GM18502 (cell line): ENCODE measurements around the gene PLEKHA6.

Source experiments
- ATAC-seq: cut with Tn5 transposase; IDR thresholded peaks from one replicate; pipeline ENCODE4 v1.9.1; 2021; ENCODE audit warnings: mild to moderate bottlenecking; ENCODE audit not compliant: unreplicated experiment, poor library complexity

The PLEKHA6 gene

DNA sequence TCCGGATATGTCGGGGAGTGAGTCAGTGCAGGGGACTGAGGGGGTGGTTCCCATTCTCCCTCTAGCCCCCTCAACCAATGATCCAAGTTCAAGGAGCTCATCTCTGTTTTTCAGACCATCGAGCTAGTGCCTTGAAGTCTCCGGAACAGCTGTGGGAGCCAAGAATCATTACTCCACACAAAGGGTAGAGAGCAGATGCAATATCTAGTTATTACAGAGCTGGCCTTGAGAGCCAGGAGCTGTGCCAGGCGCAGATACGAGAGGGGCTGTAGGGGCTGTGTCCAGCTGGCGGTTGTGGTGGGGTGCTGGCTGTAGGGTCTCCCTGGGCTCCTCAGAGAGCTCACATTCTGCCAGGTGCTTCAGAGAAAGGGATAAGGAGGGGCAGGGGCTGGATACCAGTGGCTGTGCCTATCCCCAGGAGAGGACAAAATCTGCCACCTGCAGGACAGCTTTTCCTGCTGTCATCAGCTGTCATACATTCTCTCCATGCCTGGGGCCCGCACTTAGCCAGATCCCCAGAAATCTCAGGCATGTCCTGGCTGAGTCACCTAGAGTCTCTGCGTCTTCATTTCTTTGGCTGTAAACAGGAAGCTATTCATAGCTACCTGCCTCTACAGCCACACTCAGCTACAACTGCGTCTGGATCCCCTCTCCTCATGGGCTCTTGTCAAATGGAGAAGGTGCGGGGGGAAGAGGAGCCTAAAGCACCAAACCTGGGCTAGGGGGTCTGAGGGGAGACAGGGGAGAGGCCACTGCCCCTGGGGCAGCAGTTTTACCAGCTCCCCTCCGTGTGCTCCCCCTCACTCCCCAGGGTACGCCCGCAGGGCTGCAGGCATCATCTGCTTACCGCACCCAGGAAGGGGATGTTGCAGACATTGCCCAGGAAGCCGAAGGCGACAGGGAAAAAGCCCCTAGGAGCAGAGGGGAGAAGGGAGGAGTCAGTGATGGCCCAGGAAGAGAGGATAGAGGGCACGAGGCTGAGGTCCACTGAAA, 161.1 kb downstream of the PLEKHA6 start:
- ATAC-seq = no peak

GRCh38 chr1:204197068-204197467, 162.7 kb downstream of the PLEKHA6 start:
- no peak for ATAC-seq

DNA sequence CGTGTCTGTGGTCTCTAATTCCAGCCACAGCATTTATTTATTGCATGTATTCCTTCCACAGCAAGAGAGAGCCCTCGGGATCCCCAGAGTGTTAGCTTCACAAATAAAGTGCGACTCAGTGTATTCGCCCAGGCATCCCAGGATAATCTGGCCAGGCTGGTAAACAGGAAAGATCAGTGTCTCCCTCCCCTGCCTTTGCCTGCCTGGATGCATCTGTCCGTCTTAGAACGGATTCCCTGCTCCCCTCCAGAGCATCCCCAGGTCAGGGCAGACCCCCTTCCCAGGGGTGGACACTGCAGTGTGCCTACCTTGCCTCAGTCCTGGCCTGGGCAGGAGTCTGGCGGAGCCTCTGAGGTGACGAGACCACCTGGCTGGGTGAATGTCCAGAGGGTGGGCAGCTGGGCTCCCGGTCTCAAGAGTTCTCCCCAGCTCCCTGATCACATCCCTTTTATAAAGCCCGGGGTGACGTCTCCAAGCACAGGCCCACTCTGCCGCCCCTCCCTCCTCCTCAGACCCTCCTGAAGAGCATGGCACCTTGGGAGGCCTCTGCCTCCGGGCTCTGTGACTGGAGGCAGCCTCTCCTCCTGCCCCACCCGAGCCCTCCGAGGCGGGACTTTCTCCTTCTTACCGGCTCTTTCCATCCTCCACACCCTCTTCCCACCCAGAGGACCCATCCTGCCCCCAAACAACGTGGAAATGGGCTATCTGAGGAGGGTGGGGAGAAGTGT, 163.5 kb downstream of the PLEKHA6 start, which contains the start of gene KISS1:
Gene KISS1, minus strand, starts transcription at position 424 of the 728 bp plus-strand sequence. CDS start 3,615 bp downstream, outside the sequence.
- no peak for ATAC-seq

GRCh38 chr1:204194771-204195170, 165.0 kb downstream of the PLEKHA6 start:
- ATAC-seq = no peak

DNA sequence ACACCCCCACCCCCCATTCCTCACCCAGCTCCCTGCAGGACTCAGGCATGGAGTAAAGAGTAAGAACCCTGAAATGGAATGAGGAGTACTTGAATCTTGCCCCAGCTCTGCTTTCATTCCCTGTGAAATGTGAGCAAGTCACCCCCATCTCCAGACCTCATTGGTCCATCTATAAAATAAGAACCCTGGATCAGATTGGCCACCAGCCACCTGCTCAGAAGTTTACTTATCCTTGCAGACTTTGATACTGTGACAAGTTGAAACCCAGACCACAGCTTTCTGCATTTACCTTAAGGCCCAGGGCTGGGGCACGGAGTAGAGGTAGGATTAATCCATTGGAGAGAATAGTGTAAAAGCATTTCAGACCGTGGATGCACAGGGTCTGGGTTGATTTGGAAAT, 165.6 kb downstream of the PLEKHA6 start:
- no peak for ATAC-seq

DNA sequence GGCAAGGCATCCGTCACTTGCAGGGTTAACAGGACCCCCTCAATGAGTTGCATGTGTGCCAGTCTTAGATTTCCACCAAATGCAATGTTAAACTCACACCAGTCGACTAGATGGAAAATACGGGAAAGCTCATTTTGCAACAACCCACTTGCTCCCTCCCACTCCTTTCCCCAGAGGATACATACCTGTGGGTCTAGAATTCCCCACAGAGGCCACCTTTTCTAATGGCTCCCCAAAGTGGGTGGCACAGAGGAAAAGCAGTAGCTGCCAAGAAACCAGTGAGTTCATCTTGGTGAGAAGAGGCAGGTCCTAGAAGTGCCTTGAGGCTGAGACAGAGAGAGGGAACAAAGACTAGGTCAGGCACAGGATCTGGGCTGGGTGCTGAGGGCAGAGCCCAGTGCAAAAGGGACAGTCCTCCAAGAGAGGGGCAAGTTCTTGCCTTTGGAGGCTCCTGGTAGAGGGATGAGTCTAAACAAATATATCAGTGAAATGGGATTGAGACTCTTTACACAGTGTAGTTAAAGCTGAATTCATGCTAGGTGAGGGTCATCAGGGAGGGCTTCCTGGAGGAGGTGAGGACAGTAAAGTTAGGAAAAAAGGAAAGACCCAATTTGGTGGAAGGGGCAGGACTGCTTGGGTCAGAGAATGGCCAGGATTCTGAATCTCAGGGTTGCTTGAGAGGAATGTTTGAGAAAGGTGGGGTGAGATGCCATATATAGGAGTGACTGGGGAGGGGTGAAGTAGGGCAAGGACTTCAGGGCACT, 167.0 kb downstream of the PLEKHA6 start:
- no peak for ATAC-seq

DNA sequence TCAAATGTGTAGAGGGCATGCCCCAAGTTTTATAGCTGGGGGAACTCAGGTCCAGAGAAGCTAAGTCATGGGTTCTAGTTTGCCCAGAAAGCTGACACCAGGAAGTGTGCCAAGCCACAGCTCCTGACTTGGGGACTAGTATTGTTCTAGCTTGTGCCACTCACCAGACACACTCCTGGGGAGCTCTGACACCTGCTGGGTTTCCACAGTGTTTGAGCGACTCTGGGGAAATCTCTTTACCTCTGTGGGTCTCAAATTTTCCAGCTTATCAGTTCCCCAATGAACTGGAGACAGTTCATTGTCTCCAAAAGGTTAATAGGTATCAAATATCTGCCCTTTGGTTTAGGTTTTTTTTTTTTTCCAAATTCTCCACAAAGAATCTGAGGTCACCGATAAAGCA, 167.7 kb downstream of the PLEKHA6 start:
- no peak for ATAC-seq

DNA sequence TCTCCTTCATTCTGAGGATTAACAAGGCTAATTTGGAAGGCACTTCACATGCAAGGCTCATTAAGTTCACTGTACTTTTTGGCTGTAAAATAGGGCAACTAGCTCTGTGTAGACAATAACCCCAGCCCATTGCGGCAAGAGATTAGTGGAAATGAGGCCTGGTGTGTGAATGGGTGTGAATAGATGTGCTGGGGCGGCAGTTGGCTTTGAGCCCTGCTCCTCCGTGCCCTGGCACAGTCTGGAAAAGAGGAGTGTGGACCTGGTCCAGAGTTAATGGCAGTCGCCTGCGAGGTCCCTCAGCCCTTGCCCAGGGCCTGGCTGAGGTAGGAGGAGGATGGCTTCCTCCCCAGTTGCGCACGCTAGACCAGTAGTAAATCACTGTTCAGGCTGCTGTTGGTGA, 168.3 kb downstream of the PLEKHA6 start:
- ATAC-seq = no peak

- no peak for ATAC-seq
Observed at GRCh38 chr1:204190212-204191211, 169.2 kb downstream of the PLEKHA6 start.

- no peak for ATAC-seq
Observed at GRCh38 chr1:204188959-204189639, 170.6 kb downstream of the PLEKHA6 start.

GRCh38 chr1:204186597-204186996, 173.1 kb downstream of the PLEKHA6 start:
- no peak for ATAC-seq

GRCh38 chr1:204181116-204181515, 178.6 kb downstream of the PLEKHA6 start:
- ATAC-seq = no peak

DNA sequence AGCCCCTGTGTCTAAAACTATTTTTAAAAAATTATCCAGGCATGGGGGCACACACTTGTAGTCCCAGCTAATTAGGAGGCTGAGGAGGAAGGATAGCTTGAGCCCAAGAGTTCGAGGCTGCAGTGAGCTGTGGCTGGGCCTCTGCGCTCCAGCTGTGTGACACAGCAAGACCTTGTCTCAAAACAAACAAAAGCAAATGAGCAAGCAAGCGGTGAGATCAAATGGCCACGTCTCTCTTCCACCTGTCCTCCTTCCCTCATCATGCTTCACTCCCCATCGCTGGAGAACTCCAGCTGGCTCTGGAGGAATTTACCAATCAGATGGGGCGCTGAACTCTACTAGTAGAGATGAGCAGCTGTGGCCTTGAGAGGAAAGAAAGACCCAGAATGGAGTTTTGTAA, 179.6 kb downstream of the PLEKHA6 start:
- no peak for ATAC-seq

GRCh38 chr1:204178487-204179281, 181.0 kb downstream of the PLEKHA6 start:
- no peak for ATAC-seq

DNA sequence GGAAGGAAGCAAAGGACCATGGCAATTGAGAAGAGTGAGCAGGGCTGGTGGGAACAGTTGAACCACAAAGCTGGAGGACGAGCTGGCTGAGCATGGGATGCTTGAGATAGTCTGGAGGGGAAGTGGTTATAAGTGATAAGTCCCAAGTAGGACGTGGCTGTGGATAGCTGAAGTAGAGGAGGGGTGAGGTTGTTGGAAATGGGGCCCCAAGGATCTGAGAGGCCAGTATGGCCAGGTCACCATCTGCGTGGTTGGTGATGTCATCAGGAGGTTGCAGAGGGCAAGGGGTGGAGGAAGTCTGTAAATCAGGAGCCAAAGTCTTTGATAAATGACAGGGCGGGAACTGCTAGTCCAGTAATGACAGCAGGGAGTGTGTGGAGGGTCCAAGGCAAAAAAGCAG, 182.6 kb downstream of the PLEKHA6 start:
- ATAC-seq = no peak

DNA sequence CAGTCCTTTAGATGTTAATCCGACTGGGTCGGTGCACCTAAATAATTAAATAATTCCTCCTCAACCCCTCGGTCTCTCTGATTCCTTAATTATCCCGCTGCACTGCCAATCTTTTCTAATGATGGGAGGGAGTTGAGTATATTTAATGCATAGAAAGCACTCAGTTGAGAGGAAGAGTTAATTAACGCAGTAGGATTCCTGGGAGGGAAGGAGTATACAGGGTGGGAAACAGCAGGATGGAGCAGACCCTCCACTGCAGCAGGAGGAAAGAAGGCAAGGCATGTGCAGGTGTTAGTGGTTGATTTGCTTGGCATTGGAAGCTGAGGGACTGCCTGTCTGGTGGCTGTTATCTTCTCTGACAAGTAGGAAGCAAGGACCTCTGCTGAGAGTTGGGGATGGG, 183.7 kb downstream of the PLEKHA6 start:
- ATAC-seq = no peak

DNA sequence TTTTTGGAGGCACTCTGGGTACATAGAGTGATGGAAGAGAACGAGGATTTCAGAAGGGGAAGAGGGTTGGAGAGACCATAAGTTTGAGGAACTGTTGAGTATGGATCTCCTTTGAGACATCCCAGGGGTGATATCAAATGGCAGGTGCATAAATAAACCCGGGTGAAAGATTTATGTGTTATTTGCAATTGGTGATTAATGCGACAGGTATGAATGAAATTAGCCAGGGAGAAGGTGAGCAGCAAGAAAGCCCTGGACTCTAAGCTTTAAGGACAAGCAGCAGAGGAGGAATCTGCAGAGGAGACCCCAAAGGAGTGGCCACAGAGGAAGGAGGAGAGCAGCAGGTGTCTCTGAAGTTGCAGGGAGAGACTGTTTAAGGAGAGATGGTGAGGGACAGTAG, 184.8 kb downstream of the PLEKHA6 start:
- ATAC-seq = no peak

DNA sequence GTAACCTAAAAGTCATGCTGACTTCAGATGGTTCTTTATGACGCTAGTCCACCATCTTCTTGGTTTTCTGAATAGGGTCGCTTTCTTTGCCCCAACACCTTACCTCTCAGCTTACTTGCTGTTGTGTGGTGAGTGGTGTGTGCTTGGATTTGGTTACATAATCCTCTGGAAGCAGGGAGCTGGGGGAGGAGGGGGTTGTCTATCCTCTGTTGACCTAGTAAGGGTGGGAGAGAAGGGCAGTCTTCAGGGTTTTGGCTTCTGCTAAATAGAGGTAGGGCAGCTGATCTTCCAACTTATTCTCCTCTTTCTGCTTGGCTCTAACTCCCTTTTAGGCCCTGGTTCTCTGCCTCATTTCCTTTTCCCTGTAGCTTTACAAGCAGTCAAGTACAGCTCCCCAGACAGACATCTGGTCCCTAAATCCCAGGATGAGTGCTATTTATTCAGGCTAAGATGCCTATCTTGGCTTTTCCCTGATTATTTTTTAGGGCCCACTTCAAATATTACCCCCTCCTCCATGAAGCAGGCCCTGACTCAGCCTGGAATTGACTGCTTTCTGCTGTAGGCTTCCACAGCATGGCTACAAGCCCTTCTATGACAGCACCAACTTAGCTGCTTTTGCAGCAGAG, 187.2 kb downstream of the PLEKHA6 start:
- no peak for ATAC-seq
